Mononuclear cell (primary cell): ENCODE measurements around the gene KRABD2.

Experiments
- H3K27me3 ChIP-seq: 2 replicates; pipeline ENCODE4 v1.6.0; 2011; ENCODE audit warnings: low read length, control low read depth; ENCODE audit not compliant: insufficient read depth
- H3K4me1 ChIP-seq: 2 replicates; pipeline ENCODE4 v1.5.1; 2011; ENCODE audit warnings: mild to moderate bottlenecking, low read length, control low read depth; ENCODE audit not compliant: insufficient read depth
- H3K4me3 ChIP-seq: 2 replicates; pipeline ENCODE4 v1.5.1; 2011; ENCODE audit warnings: mild to moderate bottlenecking, low read length, moderate library complexity
- H3K9me3 ChIP-seq: 2 replicates; pipeline ENCODE4 v1.5.1; 2011; ENCODE audit warnings: low read depth, mild to moderate bottlenecking, control low read depth, low read length

Gene KRABD2

DNA sequence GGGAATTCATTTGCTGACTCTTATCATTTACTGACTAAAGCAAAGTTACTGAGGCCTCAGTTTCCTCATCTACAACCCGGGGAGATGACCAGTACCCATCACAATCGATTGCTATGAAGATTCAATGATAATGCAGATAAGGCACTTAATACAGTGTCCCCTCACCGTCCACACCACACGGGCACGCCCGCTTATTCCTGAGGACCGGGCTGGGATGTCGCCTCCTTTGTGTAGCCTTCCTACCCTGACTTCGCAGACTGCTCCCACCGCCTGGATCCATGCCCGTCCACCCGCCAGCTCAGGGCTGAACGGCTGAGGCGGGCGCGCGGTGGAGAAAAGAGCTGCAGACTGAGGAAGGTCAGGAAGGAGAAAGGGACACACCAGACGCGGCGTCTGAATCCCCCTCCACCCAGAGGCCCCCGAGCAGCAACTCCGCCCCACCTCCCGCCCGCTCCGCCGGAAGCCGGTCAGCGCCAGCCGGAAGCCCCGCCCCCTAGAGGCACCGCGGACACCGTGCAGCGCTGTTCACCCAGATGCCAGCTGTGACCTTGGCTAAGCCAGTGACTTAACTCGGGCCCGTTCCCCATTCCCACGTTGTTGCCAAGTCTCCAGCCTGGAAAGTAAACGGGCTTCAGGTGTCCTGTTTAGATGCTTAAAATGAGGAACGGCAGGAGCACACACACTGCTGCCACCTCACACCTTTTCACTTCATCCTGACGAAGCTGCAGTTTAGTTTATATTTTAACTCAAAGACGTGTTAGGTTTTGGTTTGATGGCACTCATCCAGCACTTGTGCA, at the start of gene KRABD2:
Gene KRABD2, minus strand, starts transcription at position 434 of the 797 bp plus-strand sequence.
- H3K4me3 ChIP-seq: peak within 1 kb of the TSS; percentile 73
- peaks cover 37% of the 10 kb centered on the region for H3K4me1 ChIP-seq
- H3K27me3 ChIP-seq: no peaks in the 10 kb centered on the region
- no peaks in the 10 kb centered on the region for H3K9me3 ChIP-seq

DNA sequence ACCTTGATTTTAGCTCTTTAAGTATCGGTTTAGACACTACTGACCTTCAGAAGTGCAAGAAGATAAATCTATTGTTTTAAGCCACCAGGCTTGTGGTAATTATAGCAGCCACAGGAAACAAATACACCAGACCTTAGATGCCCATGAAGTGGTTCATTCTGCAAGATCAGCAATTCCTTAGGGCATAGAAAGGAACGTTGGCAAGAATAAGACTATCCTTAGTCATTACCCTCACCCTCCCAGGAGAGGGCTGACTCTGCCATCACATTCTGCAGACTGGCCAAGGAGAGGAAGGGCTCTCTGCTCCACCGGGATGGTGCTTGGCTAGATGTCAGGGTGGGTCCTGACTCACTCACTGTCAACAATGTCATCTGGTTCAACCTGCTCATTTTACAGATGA, 45.1 kb upstream of the KRABD2 start:
- peaks cover 45% of the 10 kb centered on the region for H3K4me1 ChIP-seq

DNA sequence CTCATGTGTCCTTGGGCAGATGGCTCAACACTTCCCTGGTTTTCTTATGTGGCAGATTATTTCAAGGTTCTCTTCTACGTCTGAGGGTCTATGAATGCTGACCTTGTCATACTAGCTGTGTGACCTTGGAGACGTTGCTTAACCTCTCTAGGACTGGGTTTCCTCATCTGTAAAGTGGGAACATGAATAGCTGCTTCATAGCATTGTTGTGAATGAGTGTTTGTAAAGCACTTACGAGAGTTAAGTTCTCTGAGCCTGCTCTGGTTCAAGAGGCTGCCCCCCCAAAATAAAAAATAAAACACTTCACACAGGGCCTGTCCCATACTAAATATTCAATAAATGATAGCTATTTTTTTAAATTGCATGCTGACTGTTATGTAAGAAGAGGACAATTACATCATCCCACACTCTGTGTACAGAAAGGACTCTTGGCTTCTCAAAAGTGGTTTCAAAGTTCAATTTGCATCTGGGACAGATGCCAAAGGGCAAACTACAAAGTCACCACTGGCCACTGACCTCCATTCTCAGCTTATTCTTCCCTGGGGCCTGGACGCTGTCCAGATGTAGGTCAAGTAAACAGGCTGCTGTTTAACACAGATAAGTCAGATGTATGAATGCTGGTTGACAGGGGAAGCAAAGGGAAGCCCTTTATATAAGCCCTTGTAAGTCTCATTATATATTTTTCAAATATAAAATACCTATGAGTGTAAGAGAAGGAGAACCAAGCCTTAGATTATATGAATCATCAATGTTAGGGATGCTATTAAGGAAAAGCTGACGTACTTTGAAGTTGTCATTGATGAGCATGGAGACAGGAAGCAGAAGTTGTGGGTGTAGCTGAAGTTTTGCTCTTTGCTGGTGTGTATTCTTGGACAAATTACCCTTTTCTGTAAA, 43.8 kb upstream of the KRABD2 start:
- no peak overlapping the region for H3K4me3 ChIP-seq
- no peaks in the 10 kb centered on the region for H3K9me3 ChIP-seq
- H3K27me3 ChIP-seq: peaks cover 4% of the 10 kb centered on the region
- H3K4me1 ChIP-seq: peaks cover 48% of the 10 kb centered on the region

More for the DNA sequence above, 45.1 kb upstream of the KRABD2 start:
- Histone ChIP-seq H3K27me3 (peaks cover 2% of the 10 kb centered on the region), H3K4me3 (no peak overlapping the region), H3K9me3 (no peaks in the 10 kb centered on the region)

DNA sequence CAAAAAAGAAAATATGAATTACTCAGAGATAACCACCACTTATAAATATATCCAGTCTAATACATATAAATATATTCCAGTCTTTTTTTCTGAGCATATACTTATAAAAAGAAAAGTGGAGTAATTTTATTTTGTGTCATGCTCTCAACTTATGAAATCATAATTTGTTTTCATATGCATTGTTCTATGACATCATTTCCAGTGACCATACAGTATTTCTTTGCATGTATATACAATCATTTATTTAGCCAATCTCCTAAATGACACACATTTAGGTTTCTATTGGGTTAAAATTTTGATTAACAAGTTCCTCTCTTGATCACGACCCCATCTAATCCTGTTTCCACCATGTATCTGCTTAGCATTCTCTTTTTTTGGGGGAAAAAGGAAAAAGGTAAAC, 42.8 kb upstream of the KRABD2 start:
- H3K27me3 ChIP-seq: peaks cover 4% of the 10 kb centered on the region
- H3K9me3 ChIP-seq: no peaks in the 10 kb centered on the region
- H3K4me1 ChIP-seq: peaks cover 48% of the 10 kb centered on the region
- H3K4me3 ChIP-seq: no peak overlapping the region

DNA sequence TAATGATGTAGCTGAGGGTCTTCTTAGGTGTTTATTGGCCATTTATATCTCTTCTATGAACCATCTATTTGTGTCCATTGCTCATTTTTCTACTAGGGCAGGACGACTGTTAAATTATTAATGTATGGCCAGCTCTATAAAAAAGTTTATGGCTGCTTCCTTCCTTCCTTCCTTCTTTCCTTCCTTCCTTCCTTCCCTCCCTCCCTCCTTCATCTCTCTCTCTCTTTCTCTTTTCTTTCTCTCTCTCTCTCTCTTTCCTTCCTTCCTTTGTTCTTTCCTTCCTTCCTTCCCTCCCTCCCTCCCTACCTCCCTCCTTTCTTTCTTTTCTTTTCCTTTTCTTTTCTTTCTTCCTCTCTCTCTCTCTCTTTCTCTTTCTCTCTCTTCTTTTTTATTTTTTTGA, 42.0 kb upstream of the KRABD2 start:
- Histone ChIP-seq H3K9me3 (no peaks in the 10 kb centered on the region), H3K27me3 (peaks cover 4% of the 10 kb centered on the region), H3K4me1 (peaks cover 50% of the 10 kb centered on the region), H3K4me3 (no peak overlapping the region)

DNA sequence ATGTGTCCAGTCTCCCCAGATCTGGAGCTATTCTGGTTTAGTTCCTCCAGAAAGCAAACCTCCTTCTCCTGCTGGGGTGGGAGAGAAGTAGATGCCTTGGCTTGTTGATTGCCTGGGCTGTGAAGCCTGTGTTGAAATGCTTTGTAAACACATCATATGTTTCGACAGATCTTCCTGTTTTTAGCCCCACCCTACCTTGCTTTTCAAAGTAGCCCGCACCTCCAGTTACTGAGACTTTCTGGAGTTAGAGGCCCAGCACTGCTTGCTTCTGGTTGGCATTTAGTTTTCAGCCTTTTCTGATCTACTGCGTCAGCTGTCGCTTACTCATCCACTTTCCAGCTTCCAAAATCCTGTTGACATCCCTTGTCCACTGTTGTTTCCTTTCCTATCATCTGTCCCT, 41.3 kb upstream of the KRABD2 start:
- Histone ChIP-seq H3K4me1 (peaks cover 56% of the 10 kb centered on the region), H3K9me3 (no peaks in the 10 kb centered on the region), H3K27me3 (peaks cover 4% of the 10 kb centered on the region), H3K4me3 (peak overlapping the region; percentile 10)

DNA sequence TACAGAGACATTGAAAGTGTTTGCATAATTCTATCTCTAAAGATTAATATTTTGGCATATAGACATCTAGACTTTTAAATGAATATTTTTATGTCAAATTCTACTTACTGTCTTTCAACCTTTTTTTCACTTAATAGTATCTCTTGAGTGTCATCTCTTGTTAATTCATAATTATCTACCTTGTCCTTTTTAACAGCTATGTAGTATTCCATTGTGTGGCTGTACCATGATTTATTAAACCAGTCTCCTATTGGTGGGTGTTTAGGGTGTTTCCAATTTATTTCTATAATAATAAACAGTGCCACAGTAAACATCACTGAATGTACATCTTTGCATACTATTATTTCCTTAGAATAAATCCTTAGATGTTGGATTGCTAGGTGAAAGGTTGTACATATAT, 37.4 kb upstream of the KRABD2 start:
- Histone ChIP-seq H3K4me3 (no peak overlapping the region), H3K27me3 (peaks cover 3% of the 10 kb centered on the region), H3K9me3 (no peaks in the 10 kb centered on the region), H3K4me1 (peaks cover 57% of the 10 kb centered on the region)

DNA sequence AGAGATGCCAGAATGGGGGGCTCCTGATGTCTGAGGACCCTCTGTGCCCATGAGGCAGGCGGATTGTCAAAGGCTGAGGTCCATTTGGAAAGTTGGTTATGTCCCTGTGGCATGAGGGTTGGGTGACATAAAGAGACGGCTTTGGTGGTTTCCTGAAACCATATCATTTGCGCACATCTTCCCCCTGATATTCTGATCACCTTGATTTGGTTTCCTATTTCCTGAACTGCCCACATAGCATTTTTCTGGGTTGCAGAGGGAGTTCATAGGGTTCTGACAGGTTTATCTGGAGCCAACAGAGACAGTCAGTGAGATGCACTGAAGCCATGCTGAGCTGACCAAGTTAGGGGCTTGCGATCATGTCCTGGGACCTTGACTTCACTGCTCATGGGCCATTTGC, 36.8 kb upstream of the KRABD2 start:
- no peaks in the 10 kb centered on the region for H3K9me3 ChIP-seq
- peak overlapping the region; percentile 40 for H3K4me3 ChIP-seq
- peaks cover 52% of the 10 kb centered on the region for H3K4me1 ChIP-seq
- peaks cover 2% of the 10 kb centered on the region for H3K27me3 ChIP-seq

DNA sequence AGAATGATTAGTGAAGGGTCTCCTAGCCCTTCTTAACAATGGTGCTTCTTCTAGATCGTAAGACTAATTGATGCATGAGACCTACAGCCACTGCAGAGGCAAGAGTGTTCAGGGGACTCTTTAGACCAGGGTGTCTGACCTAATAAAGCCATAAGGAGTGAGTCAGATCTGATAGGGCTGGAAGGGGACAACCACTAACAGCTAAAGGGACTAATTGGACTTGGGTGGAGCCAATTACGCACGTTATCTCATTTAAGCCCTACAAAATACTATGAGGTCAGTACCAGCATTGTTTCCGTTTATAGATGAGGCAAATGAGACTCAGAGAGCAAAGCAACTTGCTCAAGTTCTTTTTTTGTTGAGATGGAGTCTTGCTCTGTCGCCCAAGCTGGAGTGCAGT, 35.6 kb upstream of the KRABD2 start:
- H3K4me3 ChIP-seq: no peak overlapping the region
- peaks cover 2% of the 10 kb centered on the region for H3K27me3 ChIP-seq
- no peaks in the 10 kb centered on the region for H3K9me3 ChIP-seq
- H3K4me1 ChIP-seq: peaks cover 39% of the 10 kb centered on the region

DNA sequence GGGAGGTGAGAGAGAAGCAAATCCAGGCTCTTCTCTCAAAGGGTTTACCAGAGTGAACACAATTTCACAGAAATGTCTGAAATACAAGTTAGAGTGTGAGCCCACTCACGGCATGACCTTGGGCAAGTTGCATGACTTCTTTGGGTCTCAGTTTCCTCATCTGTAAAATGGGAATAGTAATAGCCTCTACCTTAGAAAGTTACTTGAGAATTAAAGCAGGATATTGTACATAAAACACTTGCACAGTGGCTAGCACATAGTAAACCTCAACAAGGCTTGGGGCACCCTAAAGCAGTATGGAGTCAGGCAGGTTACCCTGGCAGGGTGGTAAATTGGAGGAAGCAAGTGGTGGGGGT, 34.4 kb upstream of the KRABD2 start:
- Histone ChIP-seq H3K9me3 (no peaks in the 10 kb centered on the region), H3K4me1 (peaks cover 33% of the 10 kb centered on the region), H3K27me3 (no peaks in the 10 kb centered on the region), H3K4me3 (no peak overlapping the region)

DNA sequence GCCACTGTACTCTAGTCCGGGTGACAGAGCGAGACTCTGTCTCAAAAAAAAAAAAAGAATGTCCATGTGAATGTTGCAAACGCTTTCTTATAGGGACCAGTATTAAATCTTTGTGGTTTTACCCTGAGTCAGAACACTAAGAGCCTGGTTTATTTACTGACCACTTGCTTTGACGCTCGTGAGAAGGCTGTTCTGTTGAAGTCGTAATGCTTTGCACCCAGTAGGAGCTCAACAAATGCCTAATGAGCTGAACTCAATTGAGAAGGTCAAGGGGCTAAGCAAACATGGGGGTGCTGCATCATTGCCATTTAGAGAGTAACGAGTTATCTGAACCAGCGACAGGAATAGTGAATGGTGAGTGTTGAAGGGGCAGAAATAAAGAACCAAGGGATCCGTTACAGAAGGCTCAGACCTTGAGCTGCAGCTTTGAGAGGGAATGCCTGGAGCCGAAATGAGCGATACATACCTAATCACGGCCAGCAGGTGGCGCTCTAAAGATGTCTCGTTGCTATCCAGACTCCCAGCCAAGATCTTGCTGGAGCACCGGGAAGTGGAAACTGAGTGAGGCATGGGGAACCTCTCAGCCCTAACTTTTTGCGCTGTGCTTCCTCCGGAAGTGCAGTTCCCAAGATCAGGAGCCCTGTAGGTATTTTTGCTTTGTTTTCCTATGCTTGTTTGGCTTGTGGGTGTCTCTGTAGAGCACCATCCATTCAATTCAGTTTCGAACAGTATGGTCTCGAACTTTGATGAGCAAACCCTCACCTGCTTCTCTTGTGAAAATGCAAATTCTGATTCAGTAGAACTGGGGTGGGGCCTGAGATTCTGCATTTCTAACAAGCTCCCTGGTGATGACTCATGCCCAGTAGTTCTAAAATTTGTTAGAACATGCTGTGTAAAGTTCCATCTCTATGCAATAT, 33.7 kb upstream of the KRABD2 start:
- H3K9me3 ChIP-seq: no peaks in the 10 kb centered on the region
- H3K4me3 ChIP-seq: no peak overlapping the region
- H3K27me3 ChIP-seq: no peaks in the 10 kb centered on the region
- H3K4me1 ChIP-seq: peaks cover 33% of the 10 kb centered on the region

DNA sequence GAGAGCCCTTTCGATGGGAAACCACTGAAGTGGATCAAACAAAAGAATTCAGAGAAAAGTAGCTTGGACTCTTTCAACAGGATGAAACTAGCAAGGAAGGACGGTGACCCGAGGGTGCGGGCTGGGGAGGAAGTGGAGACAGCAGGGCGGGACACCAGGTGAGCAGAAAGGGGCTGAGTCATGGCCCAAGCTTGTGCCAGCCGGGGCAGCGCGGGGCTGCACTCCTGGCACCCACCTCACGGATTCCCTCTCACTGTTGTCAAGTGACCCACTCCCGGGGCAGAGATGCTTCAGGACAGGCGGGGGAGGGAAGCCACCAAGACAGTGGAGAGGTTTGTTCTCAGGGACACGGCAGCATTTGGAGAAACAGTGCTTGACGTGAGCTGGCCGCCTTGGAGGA, 31.9 kb upstream of the KRABD2 start:
- Histone ChIP-seq H3K4me1 (peaks cover 30% of the 10 kb centered on the region), H3K4me3 (no peak overlapping the region), H3K9me3 (no peaks in the 10 kb centered on the region), H3K27me3 (no peaks in the 10 kb centered on the region)

DNA sequence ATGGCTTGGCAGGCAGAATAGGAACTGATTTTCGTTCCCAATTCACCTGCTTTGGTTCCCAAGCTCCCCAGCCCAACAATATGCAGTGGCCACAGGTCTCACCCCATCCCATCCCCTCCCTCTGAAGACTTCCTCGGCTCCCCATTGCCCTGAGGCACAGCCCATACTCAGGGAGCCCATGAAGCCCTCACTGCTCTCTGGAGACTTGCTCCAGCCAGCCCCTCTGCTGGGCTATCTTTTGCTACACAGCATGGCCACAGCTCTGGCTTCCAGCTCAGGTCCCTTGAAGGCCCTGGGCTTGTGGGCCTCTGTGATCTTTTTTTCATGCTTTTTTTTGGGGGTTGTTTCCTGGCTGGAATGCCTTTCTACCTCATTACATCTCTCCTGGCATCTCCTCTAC, 29.7 kb upstream of the KRABD2 start:
- Histone ChIP-seq H3K9me3 (no peaks in the 10 kb centered on the region), H3K4me1 (peaks cover 10% of the 10 kb centered on the region)

DNA sequence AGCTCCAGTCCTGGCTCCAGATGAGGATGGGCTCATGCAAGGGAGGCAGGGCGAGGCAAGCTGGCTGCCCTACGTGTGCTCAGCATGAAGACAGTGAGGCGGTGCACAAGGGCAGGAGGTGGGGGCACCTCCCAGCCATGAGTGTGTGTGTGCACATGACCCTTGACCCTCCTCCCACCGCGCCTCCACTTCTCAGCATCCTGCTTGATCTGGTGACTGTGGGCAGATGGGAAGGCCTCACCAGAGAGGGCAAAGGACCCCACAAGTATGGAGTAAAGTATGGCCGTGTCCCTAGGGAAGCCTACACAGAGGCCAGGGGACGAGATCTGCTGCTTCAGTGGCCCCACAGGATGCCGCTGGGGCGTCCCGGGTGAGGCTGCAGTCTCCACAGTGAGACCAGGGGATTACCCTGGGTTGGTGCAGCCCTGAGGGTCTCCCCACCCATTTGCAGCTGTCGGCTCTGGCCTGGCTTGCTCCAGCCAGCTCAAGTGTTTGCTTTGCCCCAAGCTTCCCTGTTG, 29.1 kb upstream of the KRABD2 start:
- H3K4me1 ChIP-seq: peaks cover 6% of the 10 kb centered on the region
- peaks cover 4% of the 10 kb centered on the region for H3K27me3 ChIP-seq
- H3K4me3 ChIP-seq: no peak overlapping the region
- no peaks in the 10 kb centered on the region for H3K9me3 ChIP-seq

More for the DNA sequence above, 29.7 kb upstream of the KRABD2 start:
- Histone ChIP-seq H3K27me3 (no peaks in the 10 kb centered on the region), H3K4me3 (no peak overlapping the region)
